G401.6 (cell line): ENCODE measurements around the gene SFTPB.
"Not testable (repeated sequence)": the region's sequence is repeated elsewhere in the genome, so short reads cannot be mapped to it uniquely, and the experiment has no call there.

Source experiments
- FAIRE-seq: peaks from 2 replicates; lab custom pipeline; 2012; peaks lifted over from hg19 to GRCh38; lab: Jason Lieb, UNC

The SFTPB gene

GRCh38 chr2:85675427-85675826 lies 7.4 kb upstream of the SFTPB start:
- no peak for FAIRE-seq

- FAIRE-seq: no peak
Observed at GRCh38 chr2:85674417-85674816, 6.4 kb upstream of the SFTPB start.

- no peak for FAIRE-seq
Observed at GRCh38 chr2:85673716-85674375, 5.8 kb upstream of the SFTPB start.

GRCh38 chr2:85672456-85672855 lies 4.5 kb upstream of the SFTPB start:
- FAIRE-seq: no peak

DNA sequence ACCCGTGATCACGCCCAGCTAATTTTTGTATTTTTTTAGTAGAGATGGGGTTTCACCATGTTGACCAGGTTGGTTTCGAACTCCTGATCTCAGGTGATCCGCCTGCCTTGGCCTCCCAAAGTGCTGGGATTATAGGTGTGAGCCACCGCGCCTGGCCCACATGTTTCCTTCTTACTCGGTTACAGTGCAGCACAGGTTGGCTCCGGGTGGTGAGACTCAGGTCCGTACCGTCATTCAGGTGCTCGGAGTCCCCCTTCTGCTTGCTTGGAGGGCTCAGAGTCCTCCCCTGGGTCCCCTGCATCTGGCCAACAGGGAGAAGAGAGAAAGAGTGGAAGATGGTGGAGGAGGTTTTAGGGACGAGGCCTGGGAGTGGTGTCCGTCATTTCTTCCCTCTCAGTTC lies 2.4 kb upstream of the SFTPB start:
- not testable (repeated sequence) for FAIRE-seq

DNA sequence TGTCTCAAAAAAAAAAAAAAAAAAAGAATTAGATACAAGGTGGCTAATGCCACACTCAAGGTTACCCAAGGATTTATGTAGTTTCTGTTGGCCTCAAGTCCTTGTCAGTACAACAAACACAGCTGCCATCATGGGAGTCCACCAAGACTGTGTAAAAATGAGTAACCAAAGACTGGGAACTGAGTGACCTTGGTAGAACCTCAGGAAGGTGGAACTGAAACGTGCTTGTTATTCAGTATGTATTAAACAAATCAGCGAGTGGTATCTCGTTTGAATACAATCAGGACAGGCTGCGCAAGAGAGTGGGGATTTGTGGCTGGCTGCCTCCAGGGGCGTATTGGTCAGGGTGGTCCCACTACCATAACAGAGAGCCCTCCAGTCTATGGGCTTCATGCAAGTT lies 1.6 kb upstream of the SFTPB start:
- no peak for FAIRE-seq

DNA sequence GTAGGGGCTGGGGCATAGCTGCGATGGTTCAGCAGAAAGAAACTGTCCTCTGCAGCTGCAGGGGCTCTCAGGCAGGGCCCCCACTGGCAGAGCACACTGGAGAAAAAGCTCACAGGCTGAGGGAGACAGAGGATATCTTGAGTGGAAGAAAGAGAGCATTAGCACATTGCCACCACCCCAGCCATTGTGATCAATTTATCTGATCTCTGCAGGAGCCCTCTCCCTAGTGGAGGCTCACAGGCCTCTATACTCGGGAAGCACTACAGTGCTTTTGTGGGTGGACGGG lies 801 bp upstream of the SFTPB start:
- no peak for FAIRE-seq

DNA sequence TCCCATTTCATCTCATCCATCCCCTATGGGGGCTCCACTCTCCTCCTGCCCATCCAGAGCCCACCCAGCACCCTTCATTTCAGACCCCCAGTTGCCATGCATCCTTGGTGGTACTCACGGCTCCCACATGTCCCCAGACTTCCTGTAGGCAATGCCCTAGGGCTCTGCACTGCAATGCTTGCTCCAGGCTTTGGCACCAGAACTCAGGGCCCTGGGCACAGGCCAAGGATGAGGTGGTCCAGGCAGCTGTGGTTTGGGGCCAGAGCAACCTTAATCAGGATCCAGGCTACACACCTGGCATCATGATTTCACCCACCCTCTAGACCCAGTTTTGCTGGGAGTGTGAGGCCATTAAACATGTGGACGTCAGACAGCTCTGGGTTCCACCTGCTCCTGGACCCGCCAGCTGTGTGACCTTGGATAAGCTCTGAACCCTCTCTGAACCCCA lies 414 bp downstream of the SFTPB start:
- FAIRE-seq: no peak

GRCh38 chr2:85666435-85667316 lies 1.3 kb downstream of the SFTPB start:
- FAIRE-seq: no peak

GRCh38 chr2:85666016-85666415 lies 2.0 kb downstream of the SFTPB start:
- no peak for FAIRE-seq

- no peak for FAIRE-seq
Observed at GRCh38 chr2:85665264-85665937, 2.6 kb downstream of the SFTPB start.

DNA sequence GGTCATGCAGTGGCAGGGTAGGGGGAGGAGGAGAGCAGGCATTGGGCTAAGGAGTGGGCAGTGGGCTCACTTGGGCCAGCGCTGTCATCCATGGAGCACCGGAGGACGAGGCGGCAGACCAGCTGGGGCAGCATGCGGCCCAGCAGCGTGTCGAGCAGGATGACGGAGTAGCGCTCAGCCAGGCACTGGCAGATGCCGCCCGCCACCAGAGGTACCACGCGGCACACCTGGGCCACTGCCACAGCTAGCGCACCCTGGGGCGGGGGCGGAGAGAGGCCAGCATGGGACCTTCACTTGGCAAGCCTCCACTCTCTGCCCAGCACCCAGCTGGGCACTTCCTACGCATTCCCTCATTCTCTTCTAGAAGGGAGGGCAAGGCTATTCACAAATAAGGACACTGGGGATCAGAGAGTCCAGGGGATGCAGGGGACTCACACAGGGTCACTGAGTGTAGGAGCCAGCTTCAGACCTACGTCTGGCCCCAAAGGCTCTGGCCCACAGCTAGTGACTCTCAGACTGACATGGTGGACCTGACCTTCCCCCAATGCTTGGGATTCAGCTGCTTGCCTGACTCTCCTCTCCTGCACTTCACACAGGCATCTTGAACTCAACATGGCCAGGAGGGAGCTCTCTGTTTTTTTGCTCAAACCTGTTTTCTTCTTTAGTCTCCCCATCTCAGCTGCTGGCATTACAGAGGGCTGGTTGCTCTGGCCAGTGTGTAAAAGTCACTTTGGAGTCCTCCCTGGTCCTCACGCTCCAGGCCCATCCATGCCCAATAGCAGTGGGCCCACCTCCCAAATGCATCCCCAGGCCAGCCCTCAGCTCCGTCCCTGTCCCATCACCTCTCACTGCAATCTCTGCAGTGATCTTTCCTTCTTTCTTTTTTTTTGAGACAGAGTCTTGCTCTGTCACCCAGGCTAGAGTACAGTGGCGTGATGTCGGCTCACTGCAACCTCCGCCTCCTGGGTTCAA lies 4.1 kb downstream of the SFTPB start:
- FAIRE-seq: no peak

DNA sequence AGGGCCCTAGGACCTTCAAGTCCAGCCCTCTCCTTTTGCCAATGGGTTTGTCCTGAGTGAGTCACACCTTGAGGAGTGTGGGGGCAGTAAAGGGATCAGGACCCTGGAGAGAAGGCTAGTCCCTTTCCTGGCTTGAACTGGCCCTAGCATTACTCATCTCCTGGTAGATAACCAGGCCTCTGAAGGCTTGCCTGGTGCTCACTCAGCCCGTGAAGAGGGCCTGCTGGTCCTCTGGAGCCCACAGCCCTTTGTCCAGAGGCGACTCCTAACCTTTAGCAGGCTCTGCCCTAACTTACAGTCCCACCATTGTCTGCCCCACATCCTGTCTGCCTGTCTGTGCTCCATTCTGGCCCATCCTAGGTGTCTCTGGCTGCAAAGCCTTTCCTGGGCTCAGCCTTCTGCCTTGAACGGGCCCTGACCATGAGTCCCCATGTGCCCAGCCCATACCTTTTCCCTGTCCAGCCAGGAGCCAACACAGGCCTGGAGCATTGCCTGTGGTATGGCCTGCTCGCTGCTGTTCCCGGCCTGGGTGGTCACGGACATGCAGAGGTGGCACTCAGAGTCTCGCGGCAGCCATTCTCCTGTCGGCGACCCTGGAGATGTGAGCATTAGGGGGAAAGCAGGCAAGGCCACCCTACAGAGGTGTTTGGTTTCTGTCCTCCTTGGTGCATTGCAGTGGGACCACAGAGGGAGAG lies 5.0 kb downstream of the SFTPB start:
- no peak for FAIRE-seq

- no peak for FAIRE-seq
Observed at GRCh38 chr2:85661139-85661858, 6.7 kb downstream of the SFTPB start.

DNA sequence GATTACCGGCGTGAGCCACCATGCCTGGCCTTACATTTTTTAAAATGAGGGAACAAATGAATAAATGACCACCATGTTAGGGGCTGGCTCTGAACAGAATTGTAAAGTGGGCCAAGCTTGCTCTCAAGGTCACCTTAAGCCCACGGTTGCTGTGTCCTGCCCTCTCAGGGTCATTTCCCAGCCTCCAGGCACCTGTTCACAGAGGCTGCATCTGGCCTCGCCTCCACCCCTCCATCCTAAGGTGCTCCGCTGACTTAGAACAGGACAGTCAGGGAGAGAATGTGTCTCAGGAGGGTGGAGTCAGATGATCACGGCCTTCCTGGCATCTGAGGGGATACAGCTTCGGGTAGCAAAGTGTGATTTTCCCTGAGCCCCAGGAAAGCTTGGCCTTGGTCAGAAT lies 7.3 kb downstream of the SFTPB start:
- no peak for FAIRE-seq

DNA sequence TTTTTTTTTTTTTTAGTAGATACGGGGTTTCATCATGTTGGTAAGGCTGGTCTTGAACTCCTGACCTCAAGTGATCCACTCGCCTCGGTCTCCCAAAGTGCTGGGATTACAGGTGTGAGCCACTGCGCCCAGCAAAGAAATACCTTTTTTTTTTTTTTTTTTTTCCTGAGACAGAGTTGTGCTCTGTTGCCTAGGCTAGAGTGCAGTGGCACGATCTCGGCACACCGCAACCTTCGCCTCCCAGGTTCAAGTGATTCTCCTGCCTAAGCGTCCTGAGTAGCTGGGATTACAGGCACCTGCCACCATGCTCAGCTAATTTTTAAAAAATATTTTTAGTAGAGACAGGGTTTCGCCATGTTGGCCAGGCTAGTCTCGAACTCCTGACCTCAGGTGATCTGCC lies 7.7 kb downstream of the SFTPB start:
- not testable (repeated sequence) for FAIRE-seq

DNA sequence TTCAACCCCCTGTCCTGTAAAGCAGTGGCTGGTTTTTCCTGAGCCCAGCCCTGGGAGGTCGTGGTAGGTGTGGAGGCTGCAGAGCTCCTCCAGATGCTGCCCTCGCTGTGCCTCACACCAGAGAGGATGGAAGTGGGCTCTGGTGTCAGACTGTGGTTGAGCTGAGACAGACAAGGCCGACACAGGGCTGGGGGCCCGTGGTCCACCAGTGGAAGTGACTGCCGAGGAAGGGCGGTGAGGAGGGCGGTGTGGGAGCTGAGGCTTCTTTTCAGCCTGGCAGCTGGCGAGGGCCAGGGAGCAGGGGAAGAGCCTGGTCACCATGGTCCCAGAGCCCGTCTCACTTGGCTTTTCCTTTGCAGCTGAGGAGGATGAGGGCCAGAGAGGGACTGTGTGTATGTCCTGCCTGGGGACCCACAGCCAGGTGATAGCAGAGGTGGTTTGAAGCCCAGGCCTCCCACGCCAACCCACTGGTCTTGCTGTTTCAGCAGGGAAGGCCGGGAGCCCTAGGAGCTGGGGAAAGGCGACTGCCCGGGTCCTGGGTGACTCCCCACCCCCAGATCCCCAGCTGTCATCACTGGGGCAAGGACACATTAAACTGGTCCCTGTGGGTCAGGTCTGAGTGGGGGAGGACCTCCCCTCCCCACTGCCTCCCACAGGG lies 8.5 kb downstream of the SFTPB start:
- no peak for FAIRE-seq

DNA sequence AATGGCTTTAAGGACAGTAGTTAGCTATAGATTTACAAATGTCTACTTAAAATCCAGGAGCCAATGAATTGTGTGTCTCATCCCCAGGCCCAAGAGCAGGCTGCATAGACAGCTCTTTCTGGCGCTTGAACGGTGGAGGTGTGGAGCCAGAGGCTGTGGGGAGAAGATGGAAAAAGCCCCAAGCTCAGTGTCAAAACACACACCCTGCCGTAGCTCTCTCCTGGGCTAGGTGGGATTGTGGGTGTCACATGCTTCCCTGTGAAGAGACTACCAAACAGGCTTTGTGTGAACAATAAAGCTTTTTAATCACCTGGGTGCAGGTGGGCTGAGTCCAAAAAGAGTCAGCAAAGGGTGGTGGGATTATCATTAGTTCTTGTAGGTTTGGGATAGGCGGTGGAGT lies 10.6 kb downstream of the SFTPB start:
- not testable (repeated sequence) for FAIRE-seq

DNA sequence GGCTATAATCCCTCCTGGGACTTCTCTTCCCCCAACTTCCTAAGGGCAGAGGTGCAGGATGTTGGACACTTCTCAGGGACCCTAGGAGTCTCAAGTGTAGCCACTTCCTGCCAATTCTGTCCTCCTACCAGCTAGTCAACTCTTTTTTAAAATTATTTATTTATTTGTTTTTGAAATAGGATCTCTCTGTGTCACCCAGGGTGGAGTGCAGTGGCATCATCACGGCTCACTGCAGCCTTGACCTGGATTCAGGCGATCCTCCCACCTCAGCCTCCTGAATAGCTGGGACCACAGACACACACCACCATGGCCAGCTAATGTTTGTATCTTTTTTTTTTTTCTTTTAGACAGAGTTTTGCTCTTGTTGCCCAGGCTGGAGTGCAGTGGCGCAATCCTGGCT lies 11.5 kb downstream of the SFTPB start:
- FAIRE-seq: no peak

DNA sequence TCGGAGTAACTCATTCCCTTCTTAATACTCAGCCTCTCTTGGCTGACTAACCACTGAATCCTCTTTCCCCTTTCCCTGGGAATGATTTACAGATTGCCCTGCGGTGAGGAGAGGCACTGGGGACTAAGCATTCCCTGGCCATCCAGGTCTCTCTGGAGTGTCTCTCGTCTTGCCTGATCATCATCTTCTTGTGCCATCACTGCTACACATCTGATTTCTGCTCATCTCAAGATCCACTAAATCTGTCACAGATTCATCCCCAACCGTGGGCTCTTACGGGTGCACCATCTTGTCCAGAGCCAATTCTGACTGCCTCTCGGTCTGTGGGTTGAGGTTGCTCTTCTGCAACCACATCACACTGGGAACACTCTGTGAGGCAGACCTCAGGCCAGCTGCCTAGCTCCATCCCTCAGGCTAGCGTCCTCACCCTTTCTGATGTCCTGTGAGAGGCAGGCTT lies 12.0 kb downstream of the SFTPB start:
- no peak for FAIRE-seq
